WI38 (cell line): ENCODE data around the gene MTM1.

Experiments used
- H3K4me3 ChIP-seq: 2 replicates; pipeline ENCODE4 v1.5.1; 2011; ENCODE audit warnings: low read depth, mild to moderate bottlenecking, control low read depth, low read length
- TF ChIP-seq, protein P1 (sequence below): IDR thresholded peaks from 2 replicates; pipeline ENCODE4 v1.5.1; 2012; ENCODE audit warnings: low read depth, mild to moderate bottlenecking, control low read depth, low read length

The MTM1 gene

DNA sequence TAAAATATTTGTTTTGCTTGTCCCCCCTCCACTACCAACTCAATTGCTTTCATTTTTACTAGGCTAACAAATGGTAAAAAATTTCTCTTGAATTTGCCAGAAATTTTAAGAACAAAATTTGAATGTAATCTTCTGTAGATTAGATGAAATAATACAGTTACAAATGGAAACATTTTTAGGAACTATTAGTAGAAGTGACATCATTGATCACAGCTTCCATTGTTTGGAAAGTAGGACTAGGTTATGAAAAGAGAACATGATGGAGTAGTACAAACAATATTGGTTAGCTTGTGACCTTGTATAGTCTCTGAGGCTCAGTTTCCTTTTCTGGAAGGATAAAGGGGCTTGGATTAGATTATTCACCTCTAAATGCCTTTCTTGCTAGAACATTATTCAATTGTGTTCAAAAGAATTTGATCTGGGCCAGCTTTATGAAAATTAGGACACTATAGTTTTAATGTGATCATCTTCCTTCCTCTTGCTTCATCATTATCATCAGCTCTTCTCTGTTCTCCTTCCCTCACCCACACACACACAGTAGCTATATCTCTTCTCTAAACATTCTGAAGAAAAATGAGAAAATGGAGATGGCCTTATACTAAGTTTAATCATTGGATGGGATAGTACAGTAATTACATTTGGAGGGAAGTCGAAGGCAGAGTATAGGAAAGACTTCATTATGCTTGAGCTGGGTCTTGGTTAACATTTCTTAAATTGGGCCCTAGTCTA, 134.7 kb downstream of the MTM1 start:
- H3K4me3 ChIP-seq: no peak overlapping the region
- TF ChIP-seq, protein P1, sequence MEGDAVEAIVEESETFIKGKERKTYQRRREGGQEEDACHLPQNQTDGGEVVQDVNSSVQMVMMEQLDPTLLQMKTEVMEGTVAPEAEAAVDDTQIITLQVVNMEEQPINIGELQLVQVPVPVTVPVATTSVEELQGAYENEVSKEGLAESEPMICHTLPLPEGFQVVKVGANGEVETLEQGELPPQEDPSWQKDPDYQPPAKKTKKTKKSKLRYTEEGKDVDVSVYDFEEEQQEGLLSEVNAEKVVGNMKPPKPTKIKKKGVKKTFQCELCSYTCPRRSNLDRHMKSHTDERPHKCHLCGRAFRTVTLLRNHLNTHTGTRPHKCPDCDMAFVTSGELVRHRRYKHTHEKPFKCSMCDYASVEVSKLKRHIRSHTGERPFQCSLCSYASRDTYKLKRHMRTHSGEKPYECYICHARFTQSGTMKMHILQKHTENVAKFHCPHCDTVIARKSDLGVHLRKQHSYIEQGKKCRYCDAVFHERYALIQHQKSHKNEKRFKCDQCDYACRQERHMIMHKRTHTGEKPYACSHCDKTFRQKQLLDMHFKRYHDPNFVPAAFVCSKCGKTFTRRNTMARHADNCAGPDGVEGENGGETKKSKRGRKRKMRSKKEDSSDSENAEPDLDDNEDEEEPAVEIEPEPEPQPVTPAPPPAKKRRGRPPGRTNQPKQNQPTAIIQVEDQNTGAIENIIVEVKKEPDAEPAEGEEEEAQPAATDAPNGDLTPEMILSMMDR: no peak

DNA sequence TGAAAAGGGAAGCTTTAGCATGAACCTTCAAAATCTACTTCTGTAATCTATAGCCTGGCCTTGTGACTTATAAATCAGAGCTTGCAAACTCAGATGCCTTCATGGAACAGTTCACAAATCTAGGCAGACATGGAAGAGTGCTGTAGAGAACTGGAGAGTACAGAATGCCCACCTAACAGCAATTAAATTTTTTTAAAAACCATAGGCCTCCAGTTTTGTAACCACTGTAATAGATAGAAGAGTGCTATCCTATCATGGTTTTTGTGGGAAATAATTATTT, 135.2 kb downstream of the MTM1 start:
- TF ChIP-seq, protein P1: no peak
- no peak overlapping the region for H3K4me3 ChIP-seq

DNA sequence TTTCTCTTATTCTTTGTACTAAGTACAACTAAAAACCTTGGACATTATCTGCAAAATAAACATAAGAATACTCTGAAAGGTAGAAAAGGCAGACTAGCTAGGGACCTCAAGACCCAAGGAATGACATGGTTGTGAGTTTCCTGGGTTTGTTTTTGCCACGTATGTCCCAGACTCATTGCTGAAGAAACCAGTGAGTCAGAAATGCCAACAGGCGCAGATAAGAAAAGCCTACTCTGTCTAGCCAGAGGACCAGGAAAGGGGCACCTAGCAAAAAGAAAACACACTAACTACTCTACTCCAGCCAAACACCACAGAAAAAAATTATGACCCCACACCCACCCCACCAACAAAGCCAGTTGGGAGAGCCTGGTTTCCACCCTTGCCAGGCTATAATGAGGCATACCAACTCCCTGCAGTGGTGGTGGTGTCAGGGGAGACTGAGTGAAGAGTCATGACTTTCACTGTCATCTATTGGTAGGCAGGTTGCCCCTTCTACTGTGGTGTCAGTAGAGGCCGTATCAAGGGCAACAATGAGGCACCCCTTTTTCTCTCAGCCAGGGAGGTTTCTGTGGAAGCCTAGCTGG, 135.7 kb downstream of the MTM1 start:
- TF ChIP-seq, protein P1: no peak
- H3K4me3 ChIP-seq: no peak overlapping the region

DNA sequence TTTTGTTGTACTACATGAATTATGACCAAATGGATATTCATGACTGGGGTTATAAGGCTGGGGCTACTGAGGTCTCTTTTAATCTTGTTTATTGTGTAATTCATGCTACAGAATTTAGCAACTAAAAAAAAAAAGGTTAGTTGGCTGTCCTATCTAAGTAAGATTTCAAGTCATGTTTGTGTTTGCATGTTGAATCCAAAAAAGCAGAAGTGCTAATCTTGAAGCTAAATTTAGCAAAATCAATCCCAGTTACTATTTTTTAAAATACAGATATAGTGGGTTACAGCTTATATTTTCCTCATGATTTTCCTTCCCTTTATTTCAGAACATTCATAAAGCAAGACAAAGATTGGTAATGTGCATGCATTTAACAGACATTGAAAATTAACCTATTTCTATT, 144.2 kb downstream of the MTM1 start:
- no peak overlapping the region for H3K4me3 ChIP-seq
- TF ChIP-seq, protein P1: no peak

DNA sequence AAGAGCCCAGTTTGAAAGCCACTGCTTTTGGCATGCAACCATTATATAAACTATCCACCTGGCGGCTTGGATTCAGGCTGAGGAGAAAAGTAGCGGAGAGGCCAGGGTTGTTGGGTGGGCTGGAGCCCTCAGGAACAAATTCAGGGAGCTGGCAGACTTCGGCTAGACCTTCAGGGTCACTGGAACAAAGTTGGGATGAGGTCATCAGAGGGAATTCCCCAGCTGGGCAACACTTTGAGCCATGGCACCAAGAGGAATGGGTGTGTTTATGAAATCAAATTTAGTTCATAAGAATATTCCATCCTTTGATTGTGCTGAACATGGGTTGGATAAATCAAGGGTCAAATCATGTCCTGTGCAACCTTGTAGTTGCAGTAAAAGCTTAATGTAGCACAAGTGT, 146.8 kb downstream of the MTM1 start:
- H3K4me3 ChIP-seq: no peak overlapping the region
- TF ChIP-seq, protein P1: no peak

DNA sequence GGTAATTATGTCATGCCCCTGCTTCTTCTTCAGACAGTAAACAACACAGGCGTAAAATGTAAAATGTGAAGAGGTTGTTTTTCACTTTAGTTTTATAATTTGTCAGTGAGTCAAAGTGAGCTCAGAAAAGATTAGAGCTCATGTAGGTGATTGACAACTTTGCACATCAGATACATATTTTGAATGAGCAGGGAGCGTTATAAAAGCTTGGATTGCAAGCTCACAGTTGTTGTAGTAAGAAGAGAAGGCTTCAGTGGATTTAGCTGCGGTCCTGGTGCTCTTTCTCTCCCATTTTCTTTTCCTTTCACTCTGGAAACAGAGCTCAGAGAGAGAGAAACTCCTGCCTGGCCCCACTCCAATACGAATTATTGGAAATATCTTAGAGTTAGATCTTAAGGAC, 151.2 kb downstream of the MTM1 start:
- no peak overlapping the region for H3K4me3 ChIP-seq
- TF ChIP-seq, protein P1: no peak
